H1 (cell line): ENCODE data around the gene WAC. TPM values are rescaled to one million over a fixed set of nuclear protein-coding genes. Genes with fewer than 3 reads are reported as not detected.
"Not testable (repeated sequence)": the region's sequence is repeated elsewhere in the genome, so short reads cannot be mapped to it uniquely, and the experiment has no call there.

Experiments used
- CTCF ChIA-PET: fragments of 300-600 bp; sonication (Branson Sonifier 250); formaldehyde crosslinking; loops from one replicate; lab custom pipeline; 2021; ENCODE audit not compliant: partially characterized antibody; lab: Charles Lee
- POLR2A ChIA-PET: fragments of 300-600 bp; sonication (Branson Sonifier 250); formaldehyde crosslinking; loops from one replicate; lab custom pipeline; 2021; ENCODE audit warnings: inconsistent platforms; ENCODE audit not compliant: partially characterized antibody; lab: Charles Lee
- DNase-seq, 2 experiments: peaks; one replicate each; pipeline versions ENCODE4 v3.0.0 to v3.0.0-alpha.2; 2010 to 2022; ENCODE audit warnings: low spot score in 2 of 2, low read depth in 1 of 2, mixed read lengths in 1 of 2
- FAIRE-seq: peaks from 2 replicates; lab custom pipeline; 2011; peaks lifted over from hg19 to GRCh38; lab: Jason Lieb, UNC
- H2AFZ ChIP-seq: 2 replicates; pipeline ENCODE4 v1.8.1; 2012; ENCODE audit warnings: low read length, inconsistent platforms
- H2AK5ac ChIP-seq: 2 replicates; pipeline ENCODE4 v1.6.1; 2013; ENCODE audit warnings: low read depth, low read length
- H2BK120ac ChIP-seq: replicated peaks from 2 replicates; pipeline ENCODE3; 2013; ENCODE audit warnings: low read depth, low read length, inconsistent platforms
- H2BK12ac ChIP-seq: 2 replicates; pipeline ENCODE4 v1.6.1; 2013; ENCODE audit warnings: low read depth, low read length
- H2BK15ac ChIP-seq: 2 replicates; pipeline ENCODE4 v1.6.1; 2013; ENCODE audit warnings: low read length
- H2BK20ac ChIP-seq: 2 replicates; pipeline ENCODE4 v1.6.1; 2013; ENCODE audit warnings: low read length
- H2BK5ac ChIP-seq: 2 replicates; pipeline ENCODE4 v1.6.1; 2013; ENCODE audit warnings: low read depth, low read length
- H3K14ac ChIP-seq: 2 replicates; pipeline ENCODE4 v1.6.1; 2013; ENCODE audit warnings: inconsistent platforms; ENCODE audit not compliant: insufficient read length
- H3K18ac ChIP-seq: 2 replicates; pipeline ENCODE4 v1.6.1; 2013; ENCODE audit warnings: low read length; ENCODE audit errors: extremely low read depth
- H3K23ac ChIP-seq: 2 replicates; pipeline ENCODE4 v1.6.1; 2013; ENCODE audit warnings: inconsistent platforms; ENCODE audit not compliant: insufficient read length
- H3K23me2 ChIP-seq: 2 replicates; pipeline ENCODE4 v1.6.1; 2013; ENCODE audit warnings: low read depth, low read length
- H3K27ac ChIP-seq: 2 replicates; pipeline ENCODE4 v1.6.1; 2011; ENCODE audit warnings: low read depth, low read length, inconsistent platforms
- H3K27me3 ChIP-seq, 4 experiments: replicated peaks in 1 of 4; 1 replicate in 1 of 4; 2 replicates in 3 of 4; pipeline versions ENCODE4 v1.6.1 to v1.8.1; 2011 to 2013; ENCODE audit warnings: low read length in 3 of 4, mild to moderate bottlenecking in 3 of 4, inconsistent platforms in 2 of 4, mixed read lengths in 2 of 4, moderate library complexity in 1 of 4; ENCODE audit not compliant: control insufficient read depth in 3 of 4, insufficient read depth in 3 of 4; ENCODE audit errors: extremely low read depth in 1 of 4
- H3K36me3 ChIP-seq, 4 experiments: 2 replicates each; pipeline versions ENCODE4 v1.6.1 to v1.8.1; 2011 to 2013; ENCODE audit warnings: mild to moderate bottlenecking in 4 of 4, low read length in 3 of 4, moderate library complexity in 2 of 4, control low read depth in 1 of 4, inconsistent platforms in 1 of 4; ENCODE audit not compliant: insufficient read depth in 4 of 4, control insufficient read depth in 2 of 4
- H3K4ac ChIP-seq: replicated peaks from 2 replicates; pipeline ENCODE3; 2013; ENCODE audit warnings: low read length, low read depth, mixed read lengths, inconsistent platforms; ENCODE audit not compliant: insufficient read length
- H3K4me1 ChIP-seq, 4 experiments: replicated peaks in 1 of 4; 1 replicate in 1 of 4; 2 replicates in 3 of 4; pipeline versions ENCODE4 v1.6.1 to v1.8.1; 2011 to 2013; ENCODE audit warnings: low read length in 3 of 4, inconsistent platforms in 2 of 4, mixed read lengths in 1 of 4; ENCODE audit not compliant: insufficient read depth in 4 of 4, control insufficient read depth in 3 of 4
- H3K4me2 ChIP-seq, 2 experiments: 2 replicates each; pipeline versions ENCODE4 v1.6.1 to v1.8.1; 2011 to 2013; ENCODE audit warnings: low read depth in 2 of 2, low read length in 2 of 2, control low read depth in 1 of 2, inconsistent platforms in 1 of 2, mild to moderate bottlenecking in 1 of 2; ENCODE audit not compliant: insufficient read depth in 1 of 2
- H3K4me3 ChIP-seq, 4 experiments: fragments of 200-600, 300-600 bp in 1 of 4; sonication (generic), shearing (Covaris generic), sonication (Bioruptor Twin) in 1 of 4; 2 replicates each; pipeline versions ENCODE4 v1.5.1 to v1.8.1; 2011 to 2016; ENCODE audit warnings: low read length in 4 of 4, low read depth in 3 of 4, control low read depth in 2 of 4, inconsistent platforms in 2 of 4, mild to moderate bottlenecking in 2 of 4, mixed read lengths in 1 of 4, moderate library complexity in 1 of 4; ENCODE audit not compliant: insufficient read depth in 2 of 4; ENCODE audit errors: extremely low read depth in 1 of 4
- H3K56ac ChIP-seq: replicated peaks from 2 replicates; pipeline ENCODE3; 2013; ENCODE audit warnings: low read depth, mild to moderate bottlenecking, mixed read lengths, low read length, inconsistent platforms; ENCODE audit not compliant: insufficient read length
- H3K79me1 ChIP-seq: 2 replicates; pipeline ENCODE4 v1.6.1; 2013; ENCODE audit warnings: low read depth, low read length, control low read depth
- H3K79me2 ChIP-seq, 2 experiments: 2 replicates each; pipeline versions ENCODE4 v1.6.1 to v1.8.1; 2012 to 2013; ENCODE audit warnings: low read length in 2 of 2, mild to moderate bottlenecking in 2 of 2, inconsistent platforms in 1 of 2; ENCODE audit not compliant: insufficient read depth in 2 of 2, control insufficient read depth in 1 of 2
- H3K9ac ChIP-seq, 4 experiments: replicated peaks in 1 of 4; 1 replicate in 1 of 4; 2 replicates in 3 of 4; pipeline versions ENCODE4 v1.6.1 to v1.8.1; 2011 to 2013; ENCODE audit warnings: low read depth in 3 of 4, low read length in 3 of 4, control low read depth in 2 of 4, mild to moderate bottlenecking in 2 of 4, moderate library complexity in 2 of 4, inconsistent platforms in 1 of 4; ENCODE audit errors: extremely low read depth in 1 of 4
- H3K9me3 ChIP-seq, 2 experiments: 2 replicates each; pipeline versions ENCODE4 v1.6.1 to v1.8.1; 2012 to 2013; ENCODE audit warnings: mild to moderate bottlenecking in 2 of 2, moderate library complexity in 2 of 2, control low read depth in 1 of 2, inconsistent platforms in 1 of 2, low read depth in 1 of 2, low read length in 1 of 2, mixed read lengths in 1 of 2; ENCODE audit not compliant: insufficient read depth in 2 of 2
- H4K20me1 ChIP-seq, 2 experiments: replicated peaks in 1 of 2; 2 replicates each; pipeline versions ENCODE3 to v1.8.1; 2011 to 2013; ENCODE audit warnings: inconsistent platforms in 2 of 2, low read length in 2 of 2, mild to moderate bottlenecking in 1 of 2; ENCODE audit not compliant: insufficient read depth in 2 of 2, control insufficient read depth in 1 of 2
- H4K5ac ChIP-seq: 2 replicates; pipeline ENCODE4 v1.6.1; 2013; ENCODE audit warnings: low read length, low read depth, mixed read lengths, inconsistent platforms; ENCODE audit not compliant: insufficient read length
- H4K8ac ChIP-seq: 2 replicates; pipeline ENCODE4 v1.8.0; 2013; ENCODE audit warnings: mild to moderate bottlenecking, moderate library complexity, low read length, inconsistent platforms; ENCODE audit not compliant: insufficient read depth; ENCODE audit errors: extremely low read depth
- H4K91ac ChIP-seq: replicated peaks from 2 replicates; pipeline ENCODE3; 2013; ENCODE audit warnings: low read length, mixed read lengths, inconsistent platforms; ENCODE audit not compliant: insufficient read length
- WGBS, 2 experiments: shearing (Covaris generic) in 1 of 2; methylation state at CpG; one replicate each; pipeline versions ENCODE4 v1.1.6 to v1.1.7; 2013 to 2015; ENCODE audit warnings: low lambda C conversion rate in 2 of 2, mixed read lengths in 2 of 2, inconsistent platforms in 1 of 2, low coverage in 1 of 2, missing lambda C conversion rate in 1 of 2; ENCODE audit not compliant: insufficient replicate concordance in 2 of 2, insufficient coverage in 1 of 2, insufficient read length in 1 of 2; ENCODE audit errors: extremely low coverage in 1 of 2, missing lambda C conversion rate in 1 of 2; 5-methylcytosine and 5-hydroxymethylcytosine counted together
- polyA plus RNA-seq, 7 experiments: library from polyadenylated mRNA; depleted of rRNA in 3 of 7; stranded (reverse) in 5 of 7; unstranded in 2 of 7; fragments of >200 nt in 5 of 7; fragments of 200-250 nt in 2 of 7; gene quantifications; 1 replicate in 5 of 7; 2 replicates in 1 of 7; 4 replicates in 1 of 7; pipeline versions ENCODE4 v1.2.1 to v1.2.3, GENCODE V29; 2011 to 2013; ENCODE audit warnings: missing spikeins in 2 of 7, mixed read lengths in 2 of 7
- total RNA-seq: library from RNA; stranded (reverse); fragmentation: NEBNext Ultra II Directional; extraction: Animal tissue kit (Norgen Biotek cat#: 25700); gene quantifications from 2 replicates; pipeline ENCODE4 v1.2.1, GENCODE V29; 2021

The WAC gene
- total and polyA plus RNA-seq, 2 of the 8 experiments (the other 6 are each of a cell fraction or from before 2014, with no cell fraction given) = 72.9 to 128 TPM

DNA sequence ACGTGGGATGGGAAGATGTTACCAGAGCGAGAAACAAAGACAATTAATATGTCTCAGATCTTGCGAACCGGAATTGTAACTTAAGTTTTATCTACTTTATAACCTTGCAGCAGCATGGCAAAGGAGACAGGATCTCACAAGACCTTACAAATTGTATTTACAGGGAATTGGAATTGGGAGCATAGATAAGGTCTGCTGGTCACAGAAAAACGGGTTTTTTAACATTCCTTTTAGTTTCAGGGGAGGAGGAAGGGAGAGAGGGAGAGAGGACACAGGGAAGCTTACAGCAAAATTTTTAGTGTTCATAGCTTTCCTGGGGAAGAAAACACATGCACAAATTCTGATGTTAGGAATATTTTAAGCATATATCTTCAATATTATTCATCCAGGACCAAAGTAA is 32.7 kb upstream of the WAC start:
- POLR2A ChIA-PET = interaction anchor here (0.8 kb wide), 1 partner anchor 8 kb away, joined by 3 read pairs; no protein-coding TSS in a partner anchor
- H3K27me3 ChIP-seq, H3K18ac ChIP-seq, DNase-seq, H3K36me3 ChIP-seq, H4K5ac ChIP-seq, H3K56ac ChIP-seq, H3K4me3 ChIP-seq, H2BK20ac ChIP-seq, H2BK12ac ChIP-seq, H3K9me3 ChIP-seq, H3K9ac ChIP-seq, H2BK5ac ChIP-seq, H3K14ac ChIP-seq, FAIRE-seq, H3K23me2 ChIP-seq, H3K4ac ChIP-seq, H4K8ac ChIP-seq, H2AFZ ChIP-seq, H4K20me1 ChIP-seq, H3K4me2 ChIP-seq, H3K79me2 ChIP-seq, H3K4me1 ChIP-seq, H3K79me1 ChIP-seq, H2AK5ac ChIP-seq, H2BK15ac ChIP-seq, H2BK120ac ChIP-seq, H4K91ac ChIP-seq, H3K27ac ChIP-seq, H3K23ac ChIP-seq: not testable (repeated sequence)
- CTCF ChIA-PET = interaction anchor here (1.0 to 1.3 kb wide), 2 partner anchors 86 to 107 kb away, joined by 3 to 5 read pairs; no protein-coding TSS in a partner anchor
- 71% methylated on average over 5 of the region's 5 CpGs; no CpG with 5 or more reads in 1 of the 2 experiments for WGBS, 2 experiments
